ENCODE results near the gene C1QTNF4.
"Not testable (repeated sequence)": the region's sequence is repeated elsewhere in the genome, so short reads cannot be mapped to it uniquely, and the experiment has no call there.

The C1QTNF4 gene

DNA sequence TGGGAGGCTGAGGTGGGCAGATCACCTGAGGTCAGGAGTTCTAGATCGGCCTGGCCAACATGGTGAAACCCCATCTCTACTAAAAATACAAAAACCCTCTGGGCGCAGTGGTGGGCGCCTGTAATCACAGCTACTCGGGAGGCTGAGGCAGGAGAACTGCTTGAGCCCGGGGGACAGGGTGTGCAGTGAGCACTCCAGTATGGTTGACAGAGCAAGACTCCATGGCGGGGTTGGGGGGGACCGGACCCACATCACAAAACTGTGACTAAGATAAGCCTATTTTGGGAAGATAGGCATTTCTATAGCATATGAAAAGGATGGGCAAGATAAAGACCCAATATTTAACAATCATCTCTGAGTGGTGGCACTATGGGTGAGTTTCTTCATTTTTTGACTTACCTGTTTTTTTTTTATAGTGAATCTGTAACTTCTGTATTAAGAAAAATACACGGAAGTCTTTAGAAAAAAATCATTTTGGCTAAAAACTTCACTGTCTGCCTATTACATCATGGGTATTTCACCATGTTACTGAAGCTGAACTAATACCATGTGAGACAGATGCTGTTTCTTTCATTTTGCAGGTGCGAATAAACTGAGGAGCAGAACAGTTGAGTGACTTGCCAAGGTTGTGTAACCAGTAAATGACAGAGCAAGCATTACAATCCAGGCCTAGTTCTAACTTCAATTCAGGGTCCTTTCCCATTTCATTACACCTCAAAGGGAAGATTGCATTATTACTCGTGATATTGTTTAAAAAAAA lies 43.7 kb downstream of the C1QTNF4 start:
- TF ChIP-seq, protein P1, sequence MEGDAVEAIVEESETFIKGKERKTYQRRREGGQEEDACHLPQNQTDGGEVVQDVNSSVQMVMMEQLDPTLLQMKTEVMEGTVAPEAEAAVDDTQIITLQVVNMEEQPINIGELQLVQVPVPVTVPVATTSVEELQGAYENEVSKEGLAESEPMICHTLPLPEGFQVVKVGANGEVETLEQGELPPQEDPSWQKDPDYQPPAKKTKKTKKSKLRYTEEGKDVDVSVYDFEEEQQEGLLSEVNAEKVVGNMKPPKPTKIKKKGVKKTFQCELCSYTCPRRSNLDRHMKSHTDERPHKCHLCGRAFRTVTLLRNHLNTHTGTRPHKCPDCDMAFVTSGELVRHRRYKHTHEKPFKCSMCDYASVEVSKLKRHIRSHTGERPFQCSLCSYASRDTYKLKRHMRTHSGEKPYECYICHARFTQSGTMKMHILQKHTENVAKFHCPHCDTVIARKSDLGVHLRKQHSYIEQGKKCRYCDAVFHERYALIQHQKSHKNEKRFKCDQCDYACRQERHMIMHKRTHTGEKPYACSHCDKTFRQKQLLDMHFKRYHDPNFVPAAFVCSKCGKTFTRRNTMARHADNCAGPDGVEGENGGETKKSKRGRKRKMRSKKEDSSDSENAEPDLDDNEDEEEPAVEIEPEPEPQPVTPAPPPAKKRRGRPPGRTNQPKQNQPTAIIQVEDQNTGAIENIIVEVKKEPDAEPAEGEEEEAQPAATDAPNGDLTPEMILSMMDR (IDR thresholded peaks at IDR 0.05; ENCODE audit: extremely low read depth, insufficient read depth, missing control alignments), result no peak
- no peak for DNase-seq (ENCODE audit: low spot score)
- in situ Hi-C loops (cut with MboI; ENCODE audit: low pct_unique_long_range_greater_than_20kb, low sequenced_read_pairs, unreplicated experiment), result no loop called here

DNA sequence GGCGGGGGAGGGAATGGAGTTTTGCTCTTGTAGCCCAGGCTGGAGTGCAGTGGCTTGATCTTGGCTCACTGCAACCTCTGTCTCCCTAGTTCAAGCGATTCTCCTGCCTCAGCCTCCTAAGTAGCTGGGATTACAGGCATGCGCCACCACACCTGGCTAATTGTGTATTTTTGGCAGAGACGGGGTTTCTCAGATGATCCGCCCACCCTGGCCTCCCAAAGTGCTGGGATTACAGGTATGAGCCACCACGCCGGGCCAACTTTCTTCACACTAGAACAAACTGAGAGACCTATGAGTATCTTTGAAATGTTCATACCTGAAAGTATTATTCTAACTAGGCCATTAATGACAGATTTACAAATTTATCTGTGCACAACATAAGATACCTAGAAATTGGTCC lies 47.9 kb downstream of the C1QTNF4 start:
- in situ Hi-C loops (cut with MboI; ENCODE audit: low pct_unique_long_range_greater_than_20kb, low sequenced_read_pairs, unreplicated experiment); DNase-seq (ENCODE audit: low spot score): not testable (repeated sequence)

DNA sequence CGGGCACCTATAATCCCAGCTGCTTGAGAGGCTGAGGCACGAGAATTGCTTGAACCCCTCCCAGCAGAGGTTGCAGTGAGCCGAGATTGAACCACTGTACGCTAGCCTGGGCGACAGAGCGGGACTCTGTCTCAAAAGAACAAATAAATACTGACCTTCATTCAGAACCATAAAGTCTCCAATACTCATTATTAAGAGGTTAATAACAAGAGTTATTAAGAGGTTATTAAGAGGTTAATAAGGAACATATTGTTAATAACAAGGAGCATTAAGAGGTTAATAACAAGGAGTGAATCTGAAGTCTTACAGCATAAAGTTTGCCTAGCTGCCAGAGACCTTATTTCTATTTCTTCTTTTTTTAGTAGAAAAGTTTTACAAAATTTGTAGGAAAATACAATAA lies 48.9 kb downstream of the C1QTNF4 start:
- TF ChIP-seq, protein P1 (IDR thresholded peaks at IDR 0.05; ENCODE audit: extremely low read depth, insufficient read depth, missing control alignments), result no peak
- in situ Hi-C loops (cut with MboI; ENCODE audit: low pct_unique_long_range_greater_than_20kb, low sequenced_read_pairs, unreplicated experiment), result no loop called here
- no peak for DNase-seq (ENCODE audit: low spot score)

DNA sequence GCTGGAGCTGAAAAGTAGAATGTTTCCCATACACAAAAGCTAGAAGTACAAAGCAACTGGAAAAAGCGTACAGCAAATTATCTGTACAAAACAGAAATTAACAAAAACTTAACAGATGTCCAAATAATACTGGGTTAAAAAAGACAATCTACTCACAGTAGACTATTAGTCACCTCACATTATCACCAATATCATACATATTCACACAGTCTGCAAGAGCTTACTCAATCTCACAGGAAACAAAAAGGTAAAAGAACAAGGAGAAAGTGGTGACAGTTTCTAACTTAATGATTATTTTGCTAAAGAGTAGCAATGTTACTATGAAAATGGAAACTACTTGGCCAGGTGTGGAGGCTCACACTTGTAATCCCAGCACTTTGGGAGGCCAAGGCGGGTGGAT lies 53.1 kb downstream of the C1QTNF4 start:
- in situ Hi-C loops (cut with MboI; ENCODE audit: low pct_unique_long_range_greater_than_20kb, low sequenced_read_pairs, unreplicated experiment), result no loop called here
- DNase-seq (ENCODE audit: low spot score), result no peak
- TF ChIP-seq, protein P1 (IDR thresholded peaks at IDR 0.05; ENCODE audit: extremely low read depth, insufficient read depth, missing control alignments), result no peak

DNA sequence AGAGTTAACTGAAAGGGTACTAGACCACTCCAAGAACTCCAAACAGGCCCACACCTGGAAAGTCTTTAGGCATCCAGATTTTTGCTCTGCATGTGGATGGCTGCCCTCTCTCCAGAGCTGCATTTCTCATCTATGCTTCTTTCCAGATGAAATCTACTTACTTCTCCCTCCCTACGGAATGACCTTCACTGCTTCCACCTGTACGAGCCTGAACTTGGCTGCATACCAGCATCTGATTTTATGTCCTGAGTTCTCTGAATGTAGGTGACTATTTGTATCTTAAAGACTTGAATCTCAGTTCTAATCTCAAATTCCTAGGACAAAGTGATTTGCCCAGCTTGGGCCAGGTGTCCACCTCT lies 54.6 kb downstream of the C1QTNF4 start:
- in situ Hi-C loops (cut with MboI; ENCODE audit: low pct_unique_long_range_greater_than_20kb, low sequenced_read_pairs, unreplicated experiment), result no loop called here
- DNase-seq (ENCODE audit: low spot score), result no peak
- TF ChIP-seq, protein P1 (IDR thresholded peaks at IDR 0.05; ENCODE audit: extremely low read depth, insufficient read depth, missing control alignments), result no peak

All from GM13977 (cell line).